HL-60 (cell line): ENCODE data around the gene UBTD2.

ENCODE experiments used
- DNase-seq, 2 experiments: peaks; one replicate each; pipeline ENCODE4 v3.0.0-alpha.2; 2010 to 2020; ENCODE audit warnings: low read depth in 1 of 2, low spot score in 1 of 2
- H3K27ac ChIP-seq: fragments of 250-450 bp; sonication (Bioruptor Pico); replicated peaks from 2 replicates; pipeline ENCODE4 v1.5.1; 2020; ENCODE audit warnings: mild to moderate bottlenecking, moderate library complexity
- H3K27me3 ChIP-seq: fragments of 250-450 bp; sonication (Bioruptor Pico); 2 replicates; pipeline ENCODE4 v1.5.1; 2021; ENCODE audit warnings: mild to moderate bottlenecking, moderate library complexity; ENCODE audit not compliant: insufficient read depth, poor library complexity, severe bottlenecking
- H3K4me3 ChIP-seq: replicated peaks from 2 replicates; pipeline ENCODE4 v1.5.1; 2011; ENCODE audit warnings: mild to moderate bottlenecking, control low read depth, low read length; ENCODE audit not compliant: insufficient read depth
- GABPA ChIP-seq: IDR thresholded peaks from 2 replicates; pipeline ENCODE4 v1.6.1; 2012; ENCODE audit warnings: low read depth
- POLR2AphosphoS5 ChIP-seq: IDR thresholded peaks from 2 replicates; pipeline ENCODE4 v1.6.1; 2012; ENCODE audit warnings: low read depth
- SPI1 ChIP-seq: IDR thresholded peaks from 2 replicates; pipeline ENCODE4 v1.6.1; 2012; ENCODE audit warnings: low read depth, mild to moderate bottlenecking, borderline replicate concordance
- TF ChIP-seq, protein P1 (sequence below): IDR thresholded peaks from one replicate; pipeline ENCODE4 v1.5.1; 2011; ENCODE audit warnings: low read length, control low read depth, inconsistent platforms; ENCODE audit not compliant: insufficient read depth
- TF ChIP-seq, protein P2 (sequence below): IDR thresholded peaks from 2 replicates; pipeline ENCODE4 v1.6.1; 2012; ENCODE audit warnings: low read depth; ENCODE audit not compliant: insufficient replicate concordance

The UBTD2 gene

DNA sequence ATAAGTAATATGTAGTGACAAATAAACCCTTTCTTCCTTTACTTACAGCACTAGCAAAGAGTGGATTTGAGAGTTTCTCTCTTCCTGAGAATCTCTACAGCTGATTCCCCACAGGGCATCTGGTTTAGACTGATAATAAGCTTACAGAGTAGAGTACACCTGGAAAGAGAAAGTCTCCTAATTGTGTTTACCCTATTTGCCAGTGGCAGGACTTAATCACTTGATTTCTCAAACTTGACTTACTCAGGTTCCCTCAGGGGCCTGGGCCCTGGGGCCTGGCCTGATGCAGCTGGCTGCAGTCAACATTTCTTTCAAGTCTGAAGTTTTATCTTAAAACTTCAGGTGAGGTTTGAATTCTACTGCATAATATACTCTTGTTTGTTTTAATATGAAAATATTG is 38.0 kb upstream of the UBTD2 start:
- TF ChIP-seq GABPA (no peak), SPI1 (no peak), POLR2AphosphoS5 (no peak)
- TF ChIP-seq, protein P1, sequence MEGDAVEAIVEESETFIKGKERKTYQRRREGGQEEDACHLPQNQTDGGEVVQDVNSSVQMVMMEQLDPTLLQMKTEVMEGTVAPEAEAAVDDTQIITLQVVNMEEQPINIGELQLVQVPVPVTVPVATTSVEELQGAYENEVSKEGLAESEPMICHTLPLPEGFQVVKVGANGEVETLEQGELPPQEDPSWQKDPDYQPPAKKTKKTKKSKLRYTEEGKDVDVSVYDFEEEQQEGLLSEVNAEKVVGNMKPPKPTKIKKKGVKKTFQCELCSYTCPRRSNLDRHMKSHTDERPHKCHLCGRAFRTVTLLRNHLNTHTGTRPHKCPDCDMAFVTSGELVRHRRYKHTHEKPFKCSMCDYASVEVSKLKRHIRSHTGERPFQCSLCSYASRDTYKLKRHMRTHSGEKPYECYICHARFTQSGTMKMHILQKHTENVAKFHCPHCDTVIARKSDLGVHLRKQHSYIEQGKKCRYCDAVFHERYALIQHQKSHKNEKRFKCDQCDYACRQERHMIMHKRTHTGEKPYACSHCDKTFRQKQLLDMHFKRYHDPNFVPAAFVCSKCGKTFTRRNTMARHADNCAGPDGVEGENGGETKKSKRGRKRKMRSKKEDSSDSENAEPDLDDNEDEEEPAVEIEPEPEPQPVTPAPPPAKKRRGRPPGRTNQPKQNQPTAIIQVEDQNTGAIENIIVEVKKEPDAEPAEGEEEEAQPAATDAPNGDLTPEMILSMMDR, result no peak
- TF ChIP-seq, protein P2, sequence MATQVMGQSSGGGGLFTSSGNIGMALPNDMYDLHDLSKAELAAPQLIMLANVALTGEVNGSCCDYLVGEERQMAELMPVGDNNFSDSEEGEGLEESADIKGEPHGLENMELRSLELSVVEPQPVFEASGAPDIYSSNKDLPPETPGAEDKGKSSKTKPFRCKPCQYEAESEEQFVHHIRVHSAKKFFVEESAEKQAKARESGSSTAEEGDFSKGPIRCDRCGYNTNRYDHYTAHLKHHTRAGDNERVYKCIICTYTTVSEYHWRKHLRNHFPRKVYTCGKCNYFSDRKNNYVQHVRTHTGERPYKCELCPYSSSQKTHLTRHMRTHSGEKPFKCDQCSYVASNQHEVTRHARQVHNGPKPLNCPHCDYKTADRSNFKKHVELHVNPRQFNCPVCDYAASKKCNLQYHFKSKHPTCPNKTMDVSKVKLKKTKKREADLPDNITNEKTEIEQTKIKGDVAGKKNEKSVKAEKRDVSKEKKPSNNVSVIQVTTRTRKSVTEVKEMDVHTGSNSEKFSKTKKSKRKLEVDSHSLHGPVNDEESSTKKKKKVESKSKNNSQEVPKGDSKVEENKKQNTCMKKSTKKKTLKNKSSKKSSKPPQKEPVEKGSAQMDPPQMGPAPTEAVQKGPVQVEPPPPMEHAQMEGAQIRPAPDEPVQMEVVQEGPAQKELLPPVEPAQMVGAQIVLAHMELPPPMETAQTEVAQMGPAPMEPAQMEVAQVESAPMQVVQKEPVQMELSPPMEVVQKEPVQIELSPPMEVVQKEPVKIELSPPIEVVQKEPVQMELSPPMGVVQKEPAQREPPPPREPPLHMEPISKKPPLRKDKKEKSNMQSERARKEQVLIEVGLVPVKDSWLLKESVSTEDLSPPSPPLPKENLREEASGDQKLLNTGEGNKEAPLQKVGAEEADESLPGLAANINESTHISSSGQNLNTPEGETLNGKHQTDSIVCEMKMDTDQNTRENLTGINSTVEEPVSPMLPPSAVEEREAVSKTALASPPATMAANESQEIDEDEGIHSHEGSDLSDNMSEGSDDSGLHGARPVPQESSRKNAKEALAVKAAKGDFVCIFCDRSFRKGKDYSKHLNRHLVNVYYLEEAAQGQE, result no peak
- Histone ChIP-seq H3K27ac (no peak overlapping the region), H3K4me3 (no peak overlapping the region), H3K27me3 (no peaks in the 10 kb centered on the region)
- DNase-seq, result no peak

- Histone ChIP-seq H3K4me3 (no peak overlapping the region), H3K27ac (no peak overlapping the region), H3K27me3 (no peaks in the 10 kb centered on the region)
- DNase-seq, result no peak
- TF ChIP-seq POLR2AphosphoS5 (no peak), GABPA (no peak), SPI1 (no peak)
- TF ChIP-seq, protein P1, result no peak
- TF ChIP-seq, protein P2, result no peak
These were observed 36.3 kb upstream of the UBTD2 start for GRCh38 chr5:172319708-172320441.

GRCh38 chr5:172315587-172316493 is 32.3 kb upstream of the UBTD2 start:
- no peak for DNase-seq
- Histone ChIP-seq H3K4me3 (no peak overlapping the region), H3K27ac (no peak overlapping the region), H3K27me3 (no peaks in the 10 kb centered on the region)
- no peak for TF ChIP-seq GABPA
- TF ChIP-seq, protein P1, result no peak
